ENCODE measurements around the gene RASAL1.

The RASAL1 gene

DNA sequence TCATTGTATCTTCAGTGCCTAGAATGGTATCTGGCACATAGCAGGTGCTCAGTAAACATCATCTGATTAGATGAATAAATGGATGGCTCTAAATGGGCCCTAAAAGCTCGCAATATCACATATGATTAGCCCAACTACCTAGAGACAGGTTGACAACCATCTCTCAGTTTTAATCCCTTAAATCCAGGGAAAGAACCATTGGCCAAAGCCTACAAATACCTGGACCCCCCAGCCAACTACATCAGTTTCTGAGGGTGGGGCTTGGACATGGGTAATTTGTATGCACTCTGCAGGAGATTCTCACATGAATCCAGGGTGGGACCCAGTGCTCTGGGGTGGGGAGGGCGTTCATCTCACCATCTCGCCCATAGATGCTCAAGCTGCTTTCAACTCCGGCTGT is 83.8 kb downstream of the RASAL1 start:
- Mint-ChIP-seq H3K36me3 (ENCODE audit: low read depth) (no peaks in the 10 kb centered on the region), H3K4me1 (ENCODE audit: low read depth) (peaks cover 15% of the 10 kb centered on the region), H3K27me3 (no peaks in the 10 kb centered on the region), H3K4me3 (no peak overlapping the region), H3K9me3 (no peaks in the 10 kb centered on the region), H3K27ac (no peak overlapping the region)
- no peak for DNase-seq

DNA sequence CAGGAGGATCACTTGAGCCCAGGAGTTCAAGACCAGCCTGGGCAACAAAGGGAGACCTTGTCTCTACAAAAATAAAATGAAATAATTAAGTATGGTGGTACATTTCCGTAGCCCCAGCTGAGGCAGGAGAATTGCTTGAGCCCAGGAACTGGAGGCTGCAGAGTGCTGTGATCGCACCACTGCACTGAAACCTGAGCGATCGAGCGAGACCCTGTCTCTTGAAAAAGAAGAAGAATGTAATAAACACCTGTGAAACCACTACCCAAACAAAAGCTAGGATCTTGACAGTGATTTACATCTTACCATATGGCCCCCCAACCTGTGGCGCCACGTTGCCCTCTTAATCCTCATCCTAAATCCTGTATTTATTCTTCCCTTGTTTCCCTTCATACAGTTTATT is 84.8 kb downstream of the RASAL1 start:
- no peak overlapping the region for H3K27ac Mint-ChIP-seq
- H3K4me3 Mint-ChIP-seq = no peak overlapping the region
- no peaks in the 10 kb centered on the region for H3K9me3 Mint-ChIP-seq
- peaks cover 11% of the 10 kb centered on the region for H3K4me1 Mint-ChIP-seq (ENCODE audit: low read depth)
- no peaks in the 10 kb centered on the region for H3K27me3 Mint-ChIP-seq
- no peak for DNase-seq
- no peaks in the 10 kb centered on the region for H3K36me3 Mint-ChIP-seq (ENCODE audit: low read depth)

DNA sequence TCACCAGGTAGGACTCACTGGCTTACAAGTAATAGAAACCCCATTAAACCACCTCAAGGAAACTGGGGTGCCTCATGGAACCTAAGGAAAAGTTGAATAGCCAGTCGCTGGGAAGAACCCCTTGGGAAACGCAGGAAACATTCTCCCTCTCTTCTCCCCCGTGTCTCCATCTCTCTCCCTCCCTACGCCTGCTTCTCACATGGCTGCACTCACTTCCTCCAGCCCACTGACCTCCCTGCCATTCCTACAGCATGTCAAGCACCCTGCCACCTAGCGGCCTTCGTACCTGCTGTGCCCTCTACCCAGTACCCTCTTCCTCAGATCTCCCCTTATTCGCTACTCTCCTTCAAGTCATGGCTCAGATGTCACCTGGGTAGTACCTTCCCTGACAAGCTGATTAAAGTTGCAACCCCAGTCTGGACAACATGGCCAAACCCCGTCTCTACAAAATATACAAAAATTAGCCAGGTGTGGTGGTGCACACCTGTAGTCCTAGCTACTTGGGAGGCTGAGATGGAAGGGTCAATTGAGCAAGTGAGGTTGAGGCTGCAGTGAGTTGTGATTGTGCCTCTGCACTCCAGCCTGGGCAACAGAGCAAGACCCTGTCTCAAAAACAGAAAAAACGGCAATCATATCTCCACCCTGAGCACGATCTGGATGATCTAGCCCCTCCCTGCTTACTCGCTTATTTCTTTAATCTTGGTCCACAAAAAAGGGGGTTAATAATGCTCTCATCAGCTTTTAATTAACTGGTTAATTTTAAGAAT is 85.4 kb downstream of the RASAL1 start:
- H3K4me3 Mint-ChIP-seq = no peak overlapping the region
- peak; percentile 3 for DNase-seq
- no peak overlapping the region for H3K27ac Mint-ChIP-seq

More for the DNA sequence above, 85.4 kb downstream of the RASAL1 start:
- no peaks in the 10 kb centered on the region for H3K27me3 Mint-ChIP-seq
- peaks cover 9% of the 10 kb centered on the region for H3K4me1 Mint-ChIP-seq (ENCODE audit: low read depth)
- H3K36me3 Mint-ChIP-seq (ENCODE audit: low read depth) = no peaks in the 10 kb centered on the region
- H3K9me3 Mint-ChIP-seq = no peaks in the 10 kb centered on the region

Data from activated T-cell treated with anti-CD3 and anti-CD28 coated beads, Interleukin-2, amount 50 U/mL, for 24 hours (primary cell).